Panc1 (cell line): ENCODE data around the gene CA9. TPM values are rescaled to one million over a fixed set of nuclear protein-coding genes. Genes with fewer than 3 reads are reported as not detected.

Source experiments
- ATAC-seq: fragments of 200-7000 bp; cut with Tn5 transposase; 2 replicates; pipeline ENCODE4 v1.9.1; 2020; ENCODE audit warnings: mild to moderate bottlenecking, moderate library complexity
- BruUV-seq: library from RNA; stranded (reverse); fragments of 400-500 nt; replicated peaks from 2 replicates; lab custom pipeline; 2021; lab: Mats Ljungman, UMichigan
- CTCF ChIA-PET: fragments of 300-600 bp; sonication (Branson Sonifier 250); formaldehyde crosslinking; loops from one replicate; lab custom pipeline; 2022; ENCODE audit warnings: antibody characterized with exemption; lab: Charles Lee
- POLR2A ChIA-PET: fragments of 300-600 bp; sonication (Branson Sonifier 250); formaldehyde crosslinking; loops from one replicate; lab custom pipeline; 2022; ENCODE audit warnings: antibody characterized with exemption; lab: Charles Lee
- DNase-seq: peaks from one replicate; pipeline ENCODE4 v3.0.0-alpha.2; 2010; ENCODE audit warnings: low read depth, low spot score
- H3K27ac ChIP-seq: 2 replicates; pipeline ENCODE4 v1.5.1; 2011; ENCODE audit warnings: mild to moderate bottlenecking, low read length, inconsistent platforms
- H3K27me3 ChIP-seq: fragments of 200-500 bp; sonication (Bioruptor generic); 2 replicates; pipeline ENCODE4 v1.6.0; 2014; ENCODE audit warnings: low read length, inconsistent platforms; ENCODE audit not compliant: control insufficient read depth, insufficient read depth
- H3K36me3 ChIP-seq: fragments of 200-500 bp; sonication (Bioruptor generic); 2 replicates; pipeline ENCODE4 v1.5.1; 2014; ENCODE audit warnings: inconsistent platforms, mild to moderate bottlenecking, low read length, moderate library complexity; ENCODE audit not compliant: control insufficient read depth, insufficient read depth
- H3K4me1 ChIP-seq: 2 replicates; pipeline ENCODE4 v1.5.1; 2011; ENCODE audit warnings: inconsistent platforms, mild to moderate bottlenecking, low read length, moderate library complexity; ENCODE audit not compliant: control insufficient read depth, insufficient read depth
- H3K4me3 ChIP-seq, 2 experiments: 2 replicates each; pipeline ENCODE4 v1.5.1; 2011 to 2012; ENCODE audit warnings: low read depth in 2 of 2, low read length in 2 of 2, mild to moderate bottlenecking in 2 of 2, inconsistent platforms in 1 of 2, moderate library complexity in 1 of 2
- H3K9me3 ChIP-seq: fragments of 200-500 bp; sonication (Bioruptor generic); 2 replicates; pipeline ENCODE4 v1.5.1; 2014; ENCODE audit warnings: low read depth, mild to moderate bottlenecking, inconsistent platforms, low read length, moderate library complexity; ENCODE audit not compliant: control insufficient read depth, insufficient read depth
- POLR2AphosphoS5 ChIP-seq: IDR thresholded peaks from 2 replicates; pipeline ENCODE4 v1.6.1; 2012; ENCODE audit warnings: mild to moderate bottlenecking, low read depth, low read length, moderate library complexity
- SIN3A ChIP-seq: IDR thresholded peaks from 2 replicates; pipeline ENCODE4 v1.6.1; 2012; ENCODE audit warnings: low read depth, mild to moderate bottlenecking, low read length, moderate library complexity, borderline replicate concordance; ENCODE audit not compliant: insufficient read depth
- TCF7L2 ChIP-seq: IDR thresholded peaks from 2 replicates; pipeline ENCODE4 v1.6.1; 2011; ENCODE audit warnings: mild to moderate bottlenecking, low read depth, low read length, inconsistent platforms
- in situ Hi-C: cut with HindIII; loops from 2 replicates; pipeline ENCODE4 v1.10.0; 2016; ENCODE audit warnings: low sequenced_read_pairs, low pct_unique_long_range_greater_than_20kb
- intact Hi-C: fragments of 100-400 bp; cut with micrococcal nuclease; formaldehyde crosslinking; loops from one replicate; pipeline ENCODE4 v1.10.0; 2022; ENCODE audit not compliant: unreplicated experiment
- total RNA-seq: library from RNA; stranded (reverse); gene quantifications from one replicate; pipeline ENCODE4 v1.2.1, GENCODE V29; 2021; ENCODE audit not compliant: unreplicated experiment
- TF ChIP-seq, protein P1 (sequence below): fragments of 450-650 bp; IDR thresholded peaks from 2 replicates; pipeline ENCODE4 v1.5.1; 2017; ENCODE audit warnings: mild to moderate bottlenecking
- TF ChIP-seq, protein P2 (sequence below), 2 experiments: IDR thresholded peaks; 2 replicates each; pipeline ENCODE4 v1.6.1; 2011 to 2012; ENCODE audit warnings: low read depth in 2 of 2, control low read depth in 1 of 2, low read length in 1 of 2, mild to moderate bottlenecking in 1 of 2, moderate library complexity in 1 of 2; ENCODE audit not compliant: insufficient read depth in 1 of 2

Gene CA9
- total RNA-seq, 1 experiment from 2014 or later: 0.31 TPM

DNA sequence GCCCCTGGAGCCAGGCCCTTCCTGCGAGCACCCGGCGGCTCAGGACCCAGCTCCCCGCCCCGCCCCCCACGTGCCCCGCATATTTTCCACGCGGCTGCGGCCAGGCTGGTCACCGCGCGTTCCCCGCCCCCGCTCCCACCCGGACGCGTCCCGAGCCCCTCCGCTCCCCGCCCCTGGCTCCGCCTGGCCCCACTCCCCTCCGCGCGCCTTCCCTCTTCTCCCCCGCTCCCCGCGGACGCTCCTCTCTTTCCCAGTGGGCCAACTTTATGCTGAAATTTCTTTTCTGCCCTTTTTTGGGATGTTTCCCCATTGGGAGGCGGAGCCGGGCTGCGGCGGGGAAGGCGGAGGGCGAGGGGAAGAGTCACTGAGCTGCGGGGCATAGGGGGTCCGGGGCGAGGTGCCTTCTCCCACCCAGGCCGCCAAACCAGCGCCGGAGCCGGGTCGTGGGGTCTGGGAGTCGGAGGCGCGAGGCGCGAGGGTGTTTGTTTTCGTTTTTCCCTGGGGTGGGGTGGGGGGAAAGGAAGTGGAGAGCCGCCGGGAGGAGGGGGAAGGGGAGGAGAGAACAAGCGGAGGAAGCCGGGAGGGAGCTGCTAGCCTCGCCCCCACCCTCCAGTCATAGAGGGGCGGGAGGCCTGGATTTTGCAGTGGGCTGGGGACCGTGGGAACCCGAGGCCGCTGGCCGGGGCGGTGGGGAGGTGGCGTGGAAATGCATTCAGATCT, 17.0 kb downstream of the CA9 start:
- Histone ChIP-seq H3K27me3 (no peaks in the 10 kb centered on the region), H3K36me3 (peaks cover 10% of the 10 kb centered on the region; the same call in 1 of the 2 replicates), H3K4me3 (peak overlapping the region; percentile 71 to 89), H3K27ac (peak overlapping the region; percentile 89), H3K9me3 (no peaks in the 10 kb centered on the region), H3K4me1 (peaks cover 31% of the 10 kb centered on the region)
- ChIA-PET POLR2A (interaction anchor here (0.5 to 1.5 kb wide), 4 partner anchors 15 to 264 kb away, joined by 3 to 13 read pairs (median 7); no protein-coding TSS in a partner anchor), CTCF (interaction anchor here (0.6 to 1.8 kb wide), 6 partner anchors 15 to 46 kb away, joined by 3 to 6 read pairs (median 4); partner anchors contain the start of genes ARHGEF39, CCDC107 and RMRP)
- BruUV-seq: no TSS peak
- DNase-seq (no peak), ATAC-seq (peak; percentile 76)
- intact Hi-C loops: loop anchor here (5.0 kb wide), 1 partner anchor 33 kb away; the partner anchor contains the start of genes CCDC107 and RMRP
- TF ChIP-seq TCF7L2 (no peak), POLR2AphosphoS5 (no peak; the same call in 1 of the 2 replicates), SIN3A (no peak; the same call in 1 of the 2 replicates)
- TF ChIP-seq, protein P1, sequence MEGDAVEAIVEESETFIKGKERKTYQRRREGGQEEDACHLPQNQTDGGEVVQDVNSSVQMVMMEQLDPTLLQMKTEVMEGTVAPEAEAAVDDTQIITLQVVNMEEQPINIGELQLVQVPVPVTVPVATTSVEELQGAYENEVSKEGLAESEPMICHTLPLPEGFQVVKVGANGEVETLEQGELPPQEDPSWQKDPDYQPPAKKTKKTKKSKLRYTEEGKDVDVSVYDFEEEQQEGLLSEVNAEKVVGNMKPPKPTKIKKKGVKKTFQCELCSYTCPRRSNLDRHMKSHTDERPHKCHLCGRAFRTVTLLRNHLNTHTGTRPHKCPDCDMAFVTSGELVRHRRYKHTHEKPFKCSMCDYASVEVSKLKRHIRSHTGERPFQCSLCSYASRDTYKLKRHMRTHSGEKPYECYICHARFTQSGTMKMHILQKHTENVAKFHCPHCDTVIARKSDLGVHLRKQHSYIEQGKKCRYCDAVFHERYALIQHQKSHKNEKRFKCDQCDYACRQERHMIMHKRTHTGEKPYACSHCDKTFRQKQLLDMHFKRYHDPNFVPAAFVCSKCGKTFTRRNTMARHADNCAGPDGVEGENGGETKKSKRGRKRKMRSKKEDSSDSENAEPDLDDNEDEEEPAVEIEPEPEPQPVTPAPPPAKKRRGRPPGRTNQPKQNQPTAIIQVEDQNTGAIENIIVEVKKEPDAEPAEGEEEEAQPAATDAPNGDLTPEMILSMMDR: no peak
- TF ChIP-seq, protein P2, sequence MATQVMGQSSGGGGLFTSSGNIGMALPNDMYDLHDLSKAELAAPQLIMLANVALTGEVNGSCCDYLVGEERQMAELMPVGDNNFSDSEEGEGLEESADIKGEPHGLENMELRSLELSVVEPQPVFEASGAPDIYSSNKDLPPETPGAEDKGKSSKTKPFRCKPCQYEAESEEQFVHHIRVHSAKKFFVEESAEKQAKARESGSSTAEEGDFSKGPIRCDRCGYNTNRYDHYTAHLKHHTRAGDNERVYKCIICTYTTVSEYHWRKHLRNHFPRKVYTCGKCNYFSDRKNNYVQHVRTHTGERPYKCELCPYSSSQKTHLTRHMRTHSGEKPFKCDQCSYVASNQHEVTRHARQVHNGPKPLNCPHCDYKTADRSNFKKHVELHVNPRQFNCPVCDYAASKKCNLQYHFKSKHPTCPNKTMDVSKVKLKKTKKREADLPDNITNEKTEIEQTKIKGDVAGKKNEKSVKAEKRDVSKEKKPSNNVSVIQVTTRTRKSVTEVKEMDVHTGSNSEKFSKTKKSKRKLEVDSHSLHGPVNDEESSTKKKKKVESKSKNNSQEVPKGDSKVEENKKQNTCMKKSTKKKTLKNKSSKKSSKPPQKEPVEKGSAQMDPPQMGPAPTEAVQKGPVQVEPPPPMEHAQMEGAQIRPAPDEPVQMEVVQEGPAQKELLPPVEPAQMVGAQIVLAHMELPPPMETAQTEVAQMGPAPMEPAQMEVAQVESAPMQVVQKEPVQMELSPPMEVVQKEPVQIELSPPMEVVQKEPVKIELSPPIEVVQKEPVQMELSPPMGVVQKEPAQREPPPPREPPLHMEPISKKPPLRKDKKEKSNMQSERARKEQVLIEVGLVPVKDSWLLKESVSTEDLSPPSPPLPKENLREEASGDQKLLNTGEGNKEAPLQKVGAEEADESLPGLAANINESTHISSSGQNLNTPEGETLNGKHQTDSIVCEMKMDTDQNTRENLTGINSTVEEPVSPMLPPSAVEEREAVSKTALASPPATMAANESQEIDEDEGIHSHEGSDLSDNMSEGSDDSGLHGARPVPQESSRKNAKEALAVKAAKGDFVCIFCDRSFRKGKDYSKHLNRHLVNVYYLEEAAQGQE (IDR thresholded peaks at IDR 0.05; ENCODE audit: insufficient read depth in 1 of 2, low read depth in 2 of 2, low read length in 1 of 2): no peak
- in situ Hi-C loops: no loop called here

DNA sequence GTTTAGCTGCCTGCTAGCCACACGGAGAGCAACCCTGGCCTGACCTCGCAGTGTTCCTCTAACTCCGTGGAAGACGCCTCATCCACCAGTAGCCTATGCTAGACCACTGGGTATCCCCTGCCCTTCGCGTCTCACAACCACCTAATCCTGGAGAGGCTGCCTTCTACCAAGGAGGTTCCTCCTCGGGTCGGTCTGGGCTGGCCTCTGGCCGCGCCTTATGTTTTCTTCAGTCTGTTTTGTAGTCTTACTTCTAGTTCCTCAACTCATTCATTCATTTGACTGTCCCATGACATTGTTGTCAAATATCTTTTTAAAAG, 17.6 kb downstream of the CA9 start:
- in situ Hi-C loops (no loop called here), intact Hi-C loops (loop anchor here (5.0 kb wide), 1 partner anchor 34 kb away; the partner anchor contains the start of genes CCDC107 and RMRP)
- CTCF ChIA-PET: interaction anchor here (0.6 to 1.8 kb wide), 4 partner anchors 30 to 47 kb away, joined by 3 to 6 read pairs (median 5); no protein-coding TSS in a partner anchor
- Histone ChIP-seq H3K4me3 (peak overlapping the region; percentile 71 to 89), H3K36me3 (peaks cover 10% of the 10 kb centered on the region; the same call in 1 of the 2 replicates), H3K9me3 (no peaks in the 10 kb centered on the region), H3K27me3 (no peaks in the 10 kb centered on the region), H3K4me1 (peaks cover 31% of the 10 kb centered on the region), H3K27ac (peak overlapping the region; percentile 85)
- POLR2A ChIA-PET: interaction anchor here (0.8 to 1.5 kb wide), 3 partner anchors 14 to 264 kb away, joined by 6 to 13 read pairs (median 8); no protein-coding TSS in a partner anchor
- TF ChIP-seq, protein P2 (IDR thresholded peaks at IDR 0.05; ENCODE audit: insufficient read depth in 1 of 2, low read depth in 2 of 2, low read length in 1 of 2): no peak
- TF ChIP-seq, protein P1: no peak
- no peak for TF ChIP-seq POLR2AphosphoS5
- no peak for TF ChIP-seq SIN3A
- no peak for TF ChIP-seq TCF7L2
- ATAC-seq (peak; percentile 40), DNase-seq (no peak)
- TSS peak; percentile 95 for BruUV-seq
